ENCODE data around the gene ACAP2. TPM values are rescaled to one million over a fixed set of nuclear protein-coding genes. Genes with fewer than 3 reads are reported as not detected.

ACAP2 gene
- total RNA-seq, 1 donor, result 92.3 TPM

- no peak for TF ChIP-seq CTCF (IDR thresholded peaks at IDR 0.05; ENCODE audit: insufficient read depth, low read length)
- no peak for DNase-seq (ENCODE audit: low read depth)
These were observed 188.8 kb downstream of the ACAP2 start for GRCh38 chr3:195253923-195254432.

DNA sequence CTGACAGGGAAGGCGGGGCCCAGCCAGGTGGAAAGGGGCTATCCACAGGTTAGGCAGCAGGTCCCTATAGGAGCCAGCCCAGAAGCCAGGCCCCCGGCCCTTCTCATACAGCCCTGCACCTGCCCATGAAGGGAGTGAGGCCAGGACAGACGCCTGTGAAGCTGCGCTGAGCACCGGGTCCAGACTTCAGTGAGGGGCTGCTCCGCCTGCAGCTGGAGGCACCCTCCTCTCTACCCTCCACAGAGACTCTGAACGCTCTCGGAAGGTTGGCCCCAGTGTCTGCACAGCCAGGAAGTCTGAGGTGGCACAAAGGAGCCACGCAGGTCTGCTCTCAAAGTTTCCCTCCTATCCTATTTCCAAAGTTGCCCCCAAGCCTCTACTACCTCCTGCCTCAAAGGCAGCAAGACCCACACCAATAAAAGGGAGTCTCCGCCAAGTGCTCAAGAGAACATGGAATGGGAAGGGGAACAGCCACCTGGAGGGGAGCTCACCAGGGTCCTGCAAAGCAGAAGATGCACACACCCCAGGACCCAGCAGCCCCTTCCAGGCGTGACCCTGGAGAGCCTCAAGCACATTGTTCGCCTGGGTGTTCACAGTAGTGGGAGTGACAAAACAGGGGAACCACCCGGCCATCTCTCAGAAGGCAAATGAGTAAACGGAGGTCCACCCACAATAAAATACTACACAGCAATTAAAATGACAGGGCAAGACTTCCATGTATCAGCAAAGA is 191.3 kb downstream of the ACAP2 start:
- no peak for TF ChIP-seq CTCF (IDR thresholded peaks at IDR 0.05; ENCODE audit: insufficient read depth, low read length)
- H3K4me3 ChIP-seq (ENCODE audit: low read depth, low read length), result no peak overlapping the region
- no peak for DNase-seq (ENCODE audit: low read depth)

More at GRCh38 chr3:195253923-195254432, 188.8 kb downstream of the ACAP2 start:
- H3K4me3 ChIP-seq (ENCODE audit: low read depth, low read length), result no peak overlapping the region

DNA sequence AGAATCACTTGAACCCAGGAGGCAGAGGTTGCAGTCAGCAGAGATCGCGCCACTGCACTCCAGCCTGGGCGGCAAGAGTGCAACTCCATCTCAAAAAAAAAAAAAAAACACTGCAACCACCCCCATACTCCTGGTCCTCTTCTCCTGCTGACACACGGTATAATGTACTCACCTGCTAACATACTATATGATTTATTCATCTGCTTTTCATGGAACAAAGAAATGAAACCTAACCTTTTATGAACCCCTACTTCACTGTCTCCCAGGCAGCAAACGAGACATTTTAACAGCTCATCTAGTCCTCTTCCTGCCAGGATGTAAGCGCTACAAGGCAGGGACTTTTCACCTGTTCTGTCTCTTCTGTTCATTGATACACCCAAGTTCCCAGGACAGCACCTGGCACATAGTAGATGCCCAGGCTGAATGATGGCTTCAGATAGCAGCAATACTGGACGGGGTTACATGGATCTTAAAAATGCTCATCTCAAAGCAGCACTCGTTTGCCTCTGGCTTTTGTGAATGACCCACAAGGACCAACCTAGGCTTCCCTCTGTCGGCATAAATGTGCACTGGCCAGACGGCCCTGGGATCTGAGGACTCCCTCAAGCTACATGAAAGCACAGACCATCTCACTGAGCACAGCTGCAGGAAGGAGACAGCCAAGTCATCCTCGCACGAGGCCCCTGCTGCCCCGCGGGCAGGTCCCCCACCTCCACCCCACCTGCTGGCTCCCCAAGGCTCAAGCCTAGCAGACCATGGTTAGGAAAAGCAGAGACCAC is 192.2 kb downstream of the ACAP2 start:
- H3K4me3 ChIP-seq (ENCODE audit: low read depth, low read length), result no peak overlapping the region
- peak; percentile 60 for TF ChIP-seq CTCF (IDR thresholded peaks at IDR 0.05; ENCODE audit: insufficient read depth, low read length)
- DNase-seq (ENCODE audit: low read depth), result peak; percentile 59

- no peak overlapping the region for H3K4me3 ChIP-seq (ENCODE audit: low read depth, low read length)
- TF ChIP-seq CTCF (IDR thresholded peaks at IDR 0.05; ENCODE audit: insufficient read depth, low read length), result no peak
- no peak for DNase-seq (ENCODE audit: low read depth)
These were observed 192.9 kb downstream of the ACAP2 start for GRCh38 chr3:195249858-195250464.

GRCh38 chr3:195249057-195249770 is 193.6 kb downstream of the ACAP2 start:
- H3K4me3 ChIP-seq (ENCODE audit: low read depth, low read length), result no peak overlapping the region
- TF ChIP-seq CTCF (IDR thresholded peaks at IDR 0.05; ENCODE audit: insufficient read depth, low read length), result no peak
- no peak for DNase-seq (ENCODE audit: low read depth)

GRCh38 chr3:195248281-195248680 is 194.5 kb downstream of the ACAP2 start:
- no peak for TF ChIP-seq CTCF (IDR thresholded peaks at IDR 0.05; ENCODE audit: insufficient read depth, low read length)
- no peak for DNase-seq (ENCODE audit: low read depth)

More at GRCh38 chr3:195248281-195248680, 194.5 kb downstream of the ACAP2 start:
- H3K4me3 ChIP-seq (ENCODE audit: low read depth, low read length), result no peak overlapping the region
